SH-SY5Y (cell line): ENCODE measurements around the gene HPS3.

Experiments
- GATA2 ChIP-seq: IDR thresholded peaks from 2 replicates; pipeline ENCODE4 v1.6.1; 2011; ENCODE audit warnings: mild to moderate bottlenecking, low read depth, low read length
- GATA3 ChIP-seq: IDR thresholded peaks from 2 replicates; pipeline ENCODE4 v1.6.1; 2011; ENCODE audit warnings: low read depth, mild to moderate bottlenecking, low read length, moderate library complexity

DNA sequence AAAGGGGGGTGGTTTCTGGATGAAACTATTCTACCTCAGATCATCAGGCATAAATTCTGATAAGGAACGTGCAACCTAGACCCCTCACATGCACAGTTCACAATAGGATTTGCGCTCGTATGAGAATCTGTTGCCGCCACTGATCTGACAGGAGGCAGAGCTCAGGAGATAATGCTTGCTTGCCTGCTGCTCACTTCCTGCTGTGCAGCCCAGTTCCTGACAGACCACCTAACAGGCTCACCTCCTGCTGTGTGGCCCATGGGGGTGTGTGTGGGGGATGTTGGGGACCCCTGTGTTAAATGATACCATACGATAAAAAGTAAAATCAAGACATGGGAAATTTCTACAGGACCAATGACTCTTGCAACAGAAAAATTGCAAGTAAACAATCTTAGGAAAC is 68.2 kb downstream of the HPS3 start:
- TF ChIP-seq GATA3 (no peak), GATA2 (no peak)
